HG02943 (cell line): ENCODE data around the gene CRYBB1.

ENCODE experiments used
- ATAC-seq: cut with Tn5 transposase; IDR thresholded peaks from one replicate; pipeline ENCODE4 v1.9.1; 2021; ENCODE audit warnings: mild to moderate bottlenecking, low read depth, moderate library complexity; ENCODE audit not compliant: unreplicated experiment

CRYBB1 gene

GRCh38 chr22:26610072-26610958 is 7.5 kb downstream of the CRYBB1 start:
- peak; percentile 60 for ATAC-seq

GRCh38 chr22:26609287-26609686 is 8.5 kb downstream of the CRYBB1 start:
- ATAC-seq = no peak

GRCh38 chr22:26608129-26608528 is 9.7 kb downstream of the CRYBB1 start:
- no peak for ATAC-seq

- ATAC-seq = no peak
These were observed 11.2 kb downstream of the CRYBB1 start for GRCh38 chr22:26606611-26607010.

- ATAC-seq = no peak
These were observed 13.5 kb downstream of the CRYBB1 start for GRCh38 chr22:26604368-26604767.

- no peak for ATAC-seq
These were observed 15.7 kb downstream of the CRYBB1 start for GRCh38 chr22:26602127-26602526.

- ATAC-seq = no peak
These were observed 16.1 kb downstream of the CRYBB1 start for GRCh38 chr22:26601726-26602125.

- ATAC-seq = no peak
These were observed 18.3 kb downstream of the CRYBB1 start for GRCh38 chr22:26599505-26599904.

GRCh38 chr22:26597480-26597879 is 20.3 kb downstream of the CRYBB1 start:
- ATAC-seq = no peak

- no peak for ATAC-seq
These were observed 20.8 kb downstream of the CRYBB1 start for GRCh38 chr22:26597026-26597425.

GRCh38 chr22:26593763-26594162 is 24.1 kb downstream of the CRYBB1 start:
- no peak for ATAC-seq

GRCh38 chr22:26592421-26592891 is 25.4 kb downstream of the CRYBB1 start:
- ATAC-seq = peak; percentile 72

GRCh38 chr22:26589845-26590736 is 27.7 kb downstream of the CRYBB1 start, which contains the start of gene TPST2:
Gene TPST2, minus strand, starts transcription at chr22:26590132. Its CDS starts 48,502 bp downstream, at chr22:26541630.
- ATAC-seq = peak; percentile 49

GRCh38 chr22:26589367-26589844 is 28.4 kb downstream of the CRYBB1 start:
- ATAC-seq = no peak

- ATAC-seq = no peak
These were observed 29.0 kb downstream of the CRYBB1 start for GRCh38 chr22:26588729-26589366.

GRCh38 chr22:26587991-26588613 is 29.7 kb downstream of the CRYBB1 start:
- no peak for ATAC-seq

- ATAC-seq = no peak
These were observed 31.1 kb downstream of the CRYBB1 start for GRCh38 chr22:26586556-26587325.

GRCh38 chr22:26585104-26585790 is 32.6 kb downstream of the CRYBB1 start:
- ATAC-seq = no peak

GRCh38 chr22:26584010-26584409 is 33.8 kb downstream of the CRYBB1 start:
- ATAC-seq = no peak
